PC-3 (cell line): Measurements from ENCODE around the gene ST6GALNAC6. TPM values are rescaled to one million over a fixed set of nuclear protein-coding genes. Genes with fewer than 3 reads are reported as not detected.

ENCODE experiments used
- ATAC-seq: fragments of 200-7000 bp; cut with Tn5 transposase; 2 replicates; pipeline ENCODE4 v1.9.1; 2020; ENCODE audit warnings: mild to moderate bottlenecking, moderate library complexity
- BruUV-seq: library from RNA; stranded (reverse); fragments of 400-500 nt; replicated peaks from 2 replicates; lab custom pipeline; 2021; lab: Mats Ljungman, UMichigan
- CTCF ChIA-PET: fragments of 300-600 bp; sonication (Branson Sonifier 250); formaldehyde crosslinking; loops from one replicate; lab custom pipeline; 2022; ENCODE audit warnings: antibody characterized with exemption; lab: Charles Lee
- POLR2A ChIA-PET: fragments of 300-600 bp; sonication (Branson Sonifier 250); formaldehyde crosslinking; loops from one replicate; lab custom pipeline; 2022; ENCODE audit warnings: antibody characterized with exemption; ENCODE audit not compliant: unreplicated experiment; lab: Charles Lee
- DNase-seq: peaks from one replicate; pipeline ENCODE4 v3.0.0-alpha.2; 2015
- H2AFZ ChIP-seq: fragments of 300-600 bp; sonication (generic); 2 replicates; pipeline ENCODE4 v1.6.0; 2016; ENCODE audit warnings: antibody characterized with exemption, low read length
- H3F3A ChIP-seq: fragments of 300-600 bp; sonication (generic); one replicate; pipeline ENCODE4 v1.6.0; 2017; ENCODE audit warnings: antibody characterized with exemption, low read length, control low read depth, mild to moderate bottlenecking; ENCODE audit not compliant: unreplicated experiment
- H3K27ac ChIP-seq: fragments of 300-600 bp; sonication (generic); 2 replicates; pipeline ENCODE4 v1.5.1; 2016; ENCODE audit warnings: mild to moderate bottlenecking, low read length
- H3K27me3 ChIP-seq: fragments of 300-600 bp; sonication (generic); 2 replicates; pipeline ENCODE4 v1.6.1; 2016; ENCODE audit warnings: low read length, mixed read lengths
- H3K36me3 ChIP-seq: fragments of 300-600 bp; sonication (generic); 2 replicates; pipeline ENCODE4 v1.6.1; 2016; ENCODE audit warnings: low read depth, mixed run types, low read length, mixed read lengths
- H3K4me1 ChIP-seq: fragments of 300-600 bp; sonication (generic); 2 replicates; pipeline ENCODE4 v1.5.1; 2016; ENCODE audit warnings: low read length; ENCODE audit not compliant: insufficient read depth
- H3K4me2 ChIP-seq: fragments of 300-600 bp; sonication (generic); 2 replicates; pipeline ENCODE4 v1.6.0; 2016; ENCODE audit warnings: low read length
- H3K4me3 ChIP-seq: fragments of 300-600 bp; sonication (generic); 2 replicates; pipeline ENCODE4 v1.5.1; 2016; ENCODE audit warnings: mild to moderate bottlenecking, low read length, mixed read lengths
- H3K79me2 ChIP-seq: fragments of 300-600 bp; sonication (generic); 2 replicates; pipeline ENCODE4 v1.6.1; 2017; ENCODE audit warnings: low read length, mixed read lengths
- H3K9ac ChIP-seq: fragments of 300-600 bp; sonication (generic); 2 replicates; pipeline ENCODE4 v1.6.0; 2016; ENCODE audit warnings: mild to moderate bottlenecking, low read length
- H3K9me2 ChIP-seq: fragments of 300-600 bp; sonication (generic); replicated peaks from 2 replicates; pipeline ENCODE4 v1.6.1; 2016; ENCODE audit warnings: mixed run types, low read length, mixed read lengths
- H3K9me3 ChIP-seq: fragments of 300-600 bp; sonication (generic); 2 replicates; pipeline ENCODE4 v1.6.1; 2016; ENCODE audit warnings: low read length, mixed read lengths
- H4K20me1 ChIP-seq: fragments of 300-600 bp; sonication (generic); 2 replicates; pipeline ENCODE4 v1.6.1; 2016; ENCODE audit warnings: low read length, mixed read lengths
- EZH2 ChIP-seq: fragments of 300-600 bp; sonication (generic); IDR thresholded peaks from one replicate; pipeline ENCODE4 v1.6.1; 2017; ENCODE audit warnings: antibody characterized with exemption, mild to moderate bottlenecking, low read length; ENCODE audit not compliant: unreplicated experiment
- EZH2phosphoT487 ChIP-seq: fragments of 300-600 bp; sonication (generic); IDR thresholded peaks from 2 replicates; pipeline ENCODE4 v1.6.1; 2018; ENCODE audit warnings: mild to moderate bottlenecking, antibody characterized with exemption, low read length, borderline replicate concordance
- intact Hi-C: fragments of 100-400 bp; cut with micrococcal nuclease; formaldehyde crosslinking; loops from 2 replicates; pipeline ENCODE4 v1.9.0; 2023
- total RNA-seq: library from RNA; depleted of rRNA; stranded (reverse); fragments of >200 nt; gene quantifications from 2 replicates; pipeline ENCODE4 v1.2.3, GENCODE V29; 2014
- TF ChIP-seq, protein P1 (sequence below): fragments of 300-600 bp; sonication (generic); conservative IDR thresholded peaks from 2 replicates; pipeline ENCODE4 v1.5.1; 2017; ENCODE audit warnings: antibody characterized with exemption, low read depth, mild to moderate bottlenecking, low read length

Gene ST6GALNAC6
- total RNA-seq, 1 experiment from 2014 or later = 14.5 TPM

- Histone ChIP-seq H3K79me2 (no peaks in the 10 kb centered on the region), H3K27ac (no peak overlapping the region), H4K20me1 (no peaks in the 10 kb centered on the region), H3K9me2 (no peaks in the 10 kb centered on the region), H2AFZ (no peak overlapping the region; the same call in 1 of the 2 replicates), H3F3A (no peaks in the 10 kb centered on the region), H3K9me3 (no peaks in the 10 kb centered on the region), H3K9ac (no peak overlapping the region), H3K27me3 (no peaks in the 10 kb centered on the region), H3K4me3 (no peak overlapping the region), H3K4me1 (peaks cover 27% of the 10 kb centered on the region), H3K36me3 (no peaks in the 10 kb centered on the region), H3K4me2 (peak overlapping the region; percentile 80; the same call in 1 of the 2 replicates)
- intact Hi-C loops = no loop called here
- TF ChIP-seq EZH2phosphoT487 (no peak), EZH2 (no peak)
- TF ChIP-seq, protein P1, sequence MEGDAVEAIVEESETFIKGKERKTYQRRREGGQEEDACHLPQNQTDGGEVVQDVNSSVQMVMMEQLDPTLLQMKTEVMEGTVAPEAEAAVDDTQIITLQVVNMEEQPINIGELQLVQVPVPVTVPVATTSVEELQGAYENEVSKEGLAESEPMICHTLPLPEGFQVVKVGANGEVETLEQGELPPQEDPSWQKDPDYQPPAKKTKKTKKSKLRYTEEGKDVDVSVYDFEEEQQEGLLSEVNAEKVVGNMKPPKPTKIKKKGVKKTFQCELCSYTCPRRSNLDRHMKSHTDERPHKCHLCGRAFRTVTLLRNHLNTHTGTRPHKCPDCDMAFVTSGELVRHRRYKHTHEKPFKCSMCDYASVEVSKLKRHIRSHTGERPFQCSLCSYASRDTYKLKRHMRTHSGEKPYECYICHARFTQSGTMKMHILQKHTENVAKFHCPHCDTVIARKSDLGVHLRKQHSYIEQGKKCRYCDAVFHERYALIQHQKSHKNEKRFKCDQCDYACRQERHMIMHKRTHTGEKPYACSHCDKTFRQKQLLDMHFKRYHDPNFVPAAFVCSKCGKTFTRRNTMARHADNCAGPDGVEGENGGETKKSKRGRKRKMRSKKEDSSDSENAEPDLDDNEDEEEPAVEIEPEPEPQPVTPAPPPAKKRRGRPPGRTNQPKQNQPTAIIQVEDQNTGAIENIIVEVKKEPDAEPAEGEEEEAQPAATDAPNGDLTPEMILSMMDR = no peak
- ATAC-seq (no peak), DNase-seq (no peak)
- ChIA-PET POLR2A (no interaction called here), CTCF (interaction anchor here (0.6 kb wide), 1 partner anchor 154 kb away, joined by 4 read pairs; no protein-coding TSS in a partner anchor)
- BruUV-seq = no TSS peak
These were observed 29.5 kb upstream of the ST6GALNAC6 start for GRCh38 chr9:127928676-127929624.

- DNase-seq (peak; percentile 30), ATAC-seq (peak; percentile 57)
- ChIA-PET CTCF (no interaction called here), POLR2A (interaction anchor here (0.6 kb wide), 1 partner anchor 11 kb away, joined by 11 read pairs; the partner anchor contains the start of gene ST6GALNAC4)
- Histone ChIP-seq H3K79me2 (no peaks in the 10 kb centered on the region), H3K27ac (no peak overlapping the region; the same call in 1 of the 2 replicates), H2AFZ (peak overlapping the region; percentile 48; the same call in 1 of the 2 replicates), H3F3A (no peaks in the 10 kb centered on the region), H3K4me1 (peaks cover 35% of the 10 kb centered on the region), H3K9me2 (no peaks in the 10 kb centered on the region), H3K27me3 (no peaks in the 10 kb centered on the region), H3K9me3 (no peaks in the 10 kb centered on the region), H3K4me2 (peak overlapping the region; percentile 80), H3K4me3 (peak overlapping the region; percentile 52; the same call in 1 of the 2 replicates), H3K36me3 (no peaks in the 10 kb centered on the region), H4K20me1 (no peaks in the 10 kb centered on the region), H3K9ac (0 out of 2 replicates have a peak overlapping the region, but pooled peaks have one; percentile 14)
- no TSS peak for BruUV-seq
- intact Hi-C loops = no loop called here
- TF ChIP-seq, protein P1 = no peak
These were observed 28.7 kb upstream of the ST6GALNAC6 start for GRCh38 chr9:127927988-127928675.
